Peyer's patch (tissue), 4 donors: ENCODE results near the gene PCIF1. TPM values are rescaled to one million over a fixed set of nuclear protein-coding genes. Genes with fewer than 3 reads are reported as not detected.
"Not testable (repeated sequence)": the region's sequence is repeated elsewhere in the genome, so short reads cannot be mapped to it uniquely, and the experiment has no call there.

Source experiments
- DNase-seq, 3 donors: peaks; one replicate each; pipeline ENCODE4 v3.0.0-alpha.2; 2017 to 2019
- H3K27ac ChIP-seq, 4 donors: fragments of 200-600 bp; sonication (generic); one replicate each; pipeline ENCODE4 v1.5.1; 2016 to 2019
- H3K27me3 ChIP-seq, 2 donors: fragments of 200-600 bp; sonication (generic); one replicate each; pipeline ENCODE4 v1.5.1; 2019
- H3K36me3 ChIP-seq, 3 donors: fragments of 200-600 bp; sonication (generic); one replicate each; pipeline ENCODE4 v1.5.1; 2016 to 2019
- H3K4me1 ChIP-seq, 4 donors: fragments of 200-600 bp; sonication (generic); one replicate each; pipeline ENCODE4 v1.5.1; 2016 to 2019
- H3K4me3 ChIP-seq, 4 donors: fragments of 200-600 bp; sonication (generic); 1 replicate in 3 of 4; 2 replicates in 1 of 4; pipeline ENCODE4 v1.5.1; 2016 to 2019; ENCODE audit warnings: mild to moderate bottlenecking in 1 of 4
- H3K9me3 ChIP-seq, 4 donors: fragments of 200-600 bp; sonication (generic); one replicate each; pipeline ENCODE4 v1.5.1; 2016 to 2019; ENCODE audit warnings: mild to moderate bottlenecking in 1 of 4
- CTCF ChIP-seq, 6 experiments: fragments of 450-650 bp in 4 of 6; fragments of 200-600 bp in 2 of 6; sonication (generic) in 1 of 6; IDR thresholded peaks; one replicate each; pipeline ENCODE4 v1.5.1; 2017 to 2019; ENCODE audit warnings: antibody characterized with exemption in 6 of 6, mild to moderate bottlenecking in 3 of 6, moderate library complexity in 1 of 6
- POLR2A ChIP-seq, 2 donors: fragments of 450-650 bp; IDR thresholded peaks; one replicate each; pipeline ENCODE4 v1.5.1; 2017; ENCODE audit warnings: antibody characterized with exemption in 2 of 2, mild to moderate bottlenecking in 2 of 2, moderate library complexity in 2 of 2
- total RNA-seq, 4 donors: library from RNA; depleted of rRNA; stranded (reverse); fragments of >200 nt; gene quantifications; one replicate each; pipeline ENCODE4 v1.1.0, GENCODE V29; 2016

Gene PCIF1
- total RNA-seq, 4 donors from 2014 or later = 25.0 to 53.2 (median 44.9) TPM

DNA sequence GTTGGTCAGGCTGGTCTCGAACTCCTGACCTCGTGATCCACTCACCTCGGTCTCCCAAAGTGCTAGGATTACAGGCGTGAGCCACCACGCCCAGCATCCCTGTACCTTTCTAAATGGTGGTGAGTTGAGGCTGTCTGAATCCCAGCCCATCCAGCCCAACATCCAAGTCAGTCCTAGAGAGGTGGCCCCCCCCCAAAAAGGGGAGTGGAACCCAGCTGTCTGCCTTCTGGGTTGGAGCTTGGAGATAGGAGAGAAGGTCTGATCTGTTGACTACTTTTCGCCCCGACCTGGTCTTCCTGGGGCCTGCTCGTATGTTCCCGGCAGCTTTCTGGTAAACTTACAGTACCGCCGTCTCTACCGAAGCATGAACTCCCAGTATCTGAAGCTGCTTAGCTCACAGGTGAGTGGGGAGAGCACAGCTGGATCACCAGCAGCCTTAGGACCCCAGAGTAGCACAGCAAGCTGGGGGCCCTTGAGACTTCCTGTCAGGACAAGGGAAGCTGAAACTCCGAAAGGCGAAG lies 37.8 kb upstream of the PCIF1 start:
- no peaks in the 10 kb centered on the region for H3K27me3 ChIP-seq
- no peaks in the 10 kb centered on the region for H3K9me3 ChIP-seq
- H3K4me3 ChIP-seq = no peak overlapping the region
- TF ChIP-seq POLR2A (IDR thresholded peaks at IDR 0.05) = no peak
- TF ChIP-seq CTCF (IDR thresholded peaks at IDR 0.05) = no peak
- DNase-seq = no peak
- peaks cover 0 to 18% (median 11%) of the 10 kb centered on the region in 4 donors for H3K4me1 ChIP-seq
- H3K36me3 ChIP-seq = peaks cover 0 to 60% (median 0%) of the 10 kb centered on the region in 3 donors
- H3K27ac ChIP-seq = no peak overlapping the region

DNA sequence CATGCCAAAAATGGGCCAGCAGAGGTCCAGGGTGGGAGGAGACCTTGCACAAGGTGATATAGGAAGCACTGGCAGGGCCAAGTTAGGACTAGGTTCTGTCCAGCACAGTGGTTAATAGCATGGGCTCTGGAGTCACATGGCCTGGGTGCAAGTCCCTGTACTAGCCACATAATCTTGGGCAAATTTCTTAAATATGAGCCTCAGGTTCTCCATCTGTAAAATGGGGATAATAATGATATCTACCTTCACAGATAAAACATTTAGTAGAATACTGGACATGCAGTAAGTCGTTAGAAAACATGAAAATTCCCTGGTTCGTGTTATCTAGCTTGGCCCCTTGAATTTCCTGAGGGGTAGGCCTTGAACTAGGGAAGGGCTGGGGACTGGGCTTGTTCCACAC lies 37.2 kb upstream of the PCIF1 start:
- no peak for TF ChIP-seq POLR2A (IDR thresholded peaks at IDR 0.05)
- no peak for TF ChIP-seq CTCF (IDR thresholded peaks at IDR 0.05)

GRCh38 chr20:45897692-45898091 lies 36.8 kb upstream of the PCIF1 start:
- Histone ChIP-seq H3K36me3 (peaks cover 0 to 60% (median 0%) of the 10 kb centered on the region in 3 donors), H3K27ac (no peak overlapping the region), H3K4me1 (peaks cover 0 to 9% (median 5%) of the 10 kb centered on the region in 4 donors), H3K27me3 (no peaks in the 10 kb centered on the region), H3K9me3 (no peaks in the 10 kb centered on the region), H3K4me3 (no peak overlapping the region)
- TF ChIP-seq POLR2A (IDR thresholded peaks at IDR 0.05) (no peak), CTCF (IDR thresholded peaks at IDR 0.05) (no peak)
- DNase-seq = no peak

More for the DNA sequence above, 37.2 kb upstream of the PCIF1 start:
- DNase-seq = no peak
- H3K27me3 ChIP-seq = no peaks in the 10 kb centered on the region
- peaks cover 0 to 60% (median 0%) of the 10 kb centered on the region in 3 donors for H3K36me3 ChIP-seq
- no peak overlapping the region for H3K27ac ChIP-seq
- no peaks in the 10 kb centered on the region for H3K9me3 ChIP-seq
- H3K4me3 ChIP-seq = no peak overlapping the region
- peaks cover 0 to 13% (median 8%) of the 10 kb centered on the region in 4 donors for H3K4me1 ChIP-seq

DNA sequence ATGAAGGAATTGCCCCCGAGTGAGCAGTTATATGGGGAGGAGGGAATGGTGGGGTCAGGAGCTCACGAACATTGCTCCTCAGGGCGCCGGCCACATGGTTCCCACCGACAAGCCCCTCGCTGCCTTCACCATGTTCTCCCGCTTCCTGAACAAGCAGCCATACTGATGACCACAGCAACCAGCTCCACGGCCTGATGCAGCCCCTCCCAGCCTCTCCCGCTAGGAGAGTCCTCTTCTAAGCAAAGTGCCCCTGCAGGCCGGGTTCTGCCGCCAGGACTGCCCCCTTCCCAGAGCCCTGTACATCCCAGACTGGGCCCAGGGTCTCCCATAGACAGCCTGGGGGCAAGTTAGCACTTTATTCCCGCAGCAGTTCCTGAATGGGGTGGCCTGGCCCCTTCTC lies 36.2 kb upstream of the PCIF1 start:
- TF ChIP-seq POLR2A (IDR thresholded peaks at IDR 0.05) (no peak), CTCF (IDR thresholded peaks at IDR 0.05) (no peak)
- H3K27ac ChIP-seq = no peak overlapping the region
- H3K9me3 ChIP-seq = no peaks in the 10 kb centered on the region
- DNase-seq = no peak
- H3K36me3 ChIP-seq = peaks cover 0 to 60% (median 0%) of the 10 kb centered on the region in 3 donors
- no peak overlapping the region for H3K4me3 ChIP-seq
- no peaks in the 10 kb centered on the region for H3K27me3 ChIP-seq
- H3K4me1 ChIP-seq = peaks cover 0 to 4% (median 1%) of the 10 kb centered on the region in 4 donors

DNA sequence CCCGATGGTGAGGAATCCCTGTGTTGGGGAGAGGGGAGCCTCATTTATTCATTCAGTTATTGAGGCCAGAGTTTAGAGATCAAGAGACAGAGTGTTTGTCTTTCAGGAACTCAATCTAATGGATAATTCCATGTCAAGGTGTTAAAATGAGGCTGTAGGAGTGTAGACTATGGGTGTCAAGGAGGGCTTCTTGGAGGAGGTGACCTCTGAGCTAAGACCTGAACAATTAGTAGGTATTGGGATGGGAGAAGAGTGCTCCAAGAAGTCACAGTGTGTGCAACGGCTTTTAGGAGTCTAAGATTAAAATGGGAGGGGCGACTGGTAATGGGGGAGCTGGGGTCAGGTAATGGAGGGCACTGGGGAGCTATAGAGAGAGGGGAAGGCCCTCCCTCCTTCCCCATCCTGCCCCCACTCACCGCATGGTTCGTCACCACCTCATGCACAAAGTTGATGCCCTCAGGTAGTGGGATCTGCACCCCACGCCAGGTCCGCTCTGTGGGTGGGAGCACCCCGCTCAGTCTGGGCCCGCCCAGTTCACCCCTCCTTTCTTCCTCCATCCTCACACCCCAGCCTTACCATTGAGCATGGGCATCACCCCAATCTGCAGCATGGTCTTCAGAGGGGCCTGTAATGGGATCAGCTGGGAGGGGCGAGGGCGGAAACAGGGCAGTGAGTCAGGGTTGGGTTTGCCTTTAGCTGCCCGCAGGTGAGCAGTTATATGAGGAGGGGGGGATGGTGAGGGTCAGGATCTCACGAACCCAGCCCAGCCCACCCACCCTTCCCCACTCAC lies 35.2 kb upstream of the PCIF1 start:
- TF ChIP-seq POLR2A (IDR thresholded peaks at IDR 0.05) = no peak
- no peak for TF ChIP-seq CTCF (IDR thresholded peaks at IDR 0.05)
- Histone ChIP-seq H3K36me3 (peaks cover 0 to 56% (median 0%) of the 10 kb centered on the region in 3 donors), H3K9me3 (no peaks in the 10 kb centered on the region), H3K27me3 (no peaks in the 10 kb centered on the region), H3K4me1 (no peaks in the 10 kb centered on the region), H3K4me3 (no peak overlapping the region), H3K27ac (no peak overlapping the region)
- no peak for DNase-seq

DNA sequence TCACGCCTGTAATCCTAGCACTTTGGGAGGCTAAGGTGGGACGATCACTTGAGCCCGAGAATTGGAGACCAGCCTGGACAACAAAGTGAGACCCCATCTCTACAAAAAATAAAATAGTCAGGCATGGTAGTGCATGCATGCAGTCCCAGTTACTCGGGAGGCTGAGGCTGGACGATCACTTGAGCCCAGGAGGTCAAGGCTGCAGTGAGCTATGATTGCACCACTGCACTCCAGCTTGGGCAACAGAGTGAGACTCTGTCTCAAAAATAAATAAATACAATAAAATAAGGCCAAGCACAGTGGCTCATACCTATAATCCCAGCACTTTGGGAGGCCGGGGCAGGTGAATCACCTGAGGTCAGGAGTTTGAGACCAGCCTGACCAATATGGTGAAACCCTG lies 33.2 kb upstream of the PCIF1 start:
- DNase-seq, H3K27me3 ChIP-seq, H3K9me3 ChIP-seq, H3K4me1 ChIP-seq, H3K4me3 ChIP-seq, H3K27ac ChIP-seq: not testable (repeated sequence)
- H3K36me3 ChIP-seq = peaks cover 0 to 39% (median 0%) of the 10 kb centered on the region in 3 donors
